Measurements from ENCODE around the gene AK2.
"Not testable (repeated sequence)": the region's sequence is repeated elsewhere in the genome, so short reads cannot be mapped to it uniquely, and the experiment has no call there.

Gene AK2

GRCh38 chr1:33050221-33051076 lies 13.8 kb upstream of the AK2 start:
- in situ Hi-C loops (cut with HindIII; ENCODE audit: low sequenced_read_pairs): no loop called here
- TF ChIP-seq CTCF (IDR thresholded peaks at IDR 0.05; ENCODE audit: low read depth, low read length, missing control alignments): peak; percentile 30
- H3K4me3 ChIP-seq (ENCODE audit: low read depth, low read length): no peak overlapping the region
- DNase-seq (ENCODE audit: low read depth): no peak

- TF ChIP-seq CTCF (IDR thresholded peaks at IDR 0.05; ENCODE audit: low read depth, low read length, missing control alignments): no peak
- in situ Hi-C loops (cut with HindIII; ENCODE audit: low sequenced_read_pairs): no loop called here
- no peak overlapping the region for H3K4me3 ChIP-seq (ENCODE audit: low read depth, low read length)
- DNase-seq (ENCODE audit: low read depth): peak; percentile 88
Observed at GRCh38 chr1:33049371-33049770, 12.7 kb upstream of the AK2 start.

- TF ChIP-seq CTCF (IDR thresholded peaks at IDR 0.05; ENCODE audit: low read depth, low read length, missing control alignments): no peak
- DNase-seq (ENCODE audit: low read depth): no peak
- in situ Hi-C loops (cut with HindIII; ENCODE audit: low sequenced_read_pairs): no loop called here
- H3K4me3 ChIP-seq (ENCODE audit: low read depth, low read length): no peak overlapping the region
Observed at GRCh38 chr1:33048426-33048825, 11.7 kb upstream of the AK2 start.

- H3K4me3 ChIP-seq (ENCODE audit: low read depth, low read length): no peak overlapping the region
- DNase-seq (ENCODE audit: low read depth): no peak
- no peak for TF ChIP-seq CTCF (IDR thresholded peaks at IDR 0.05; ENCODE audit: low read depth, low read length, missing control alignments)
- in situ Hi-C loops (cut with HindIII; ENCODE audit: low sequenced_read_pairs): no loop called here
Observed at GRCh38 chr1:33047839-33048305, 11.2 kb upstream of the AK2 start.

GRCh38 chr1:33047290-33047689 lies 10.6 kb upstream of the AK2 start:
- in situ Hi-C loops (cut with HindIII; ENCODE audit: low sequenced_read_pairs): no loop called here
- H3K4me3 ChIP-seq (ENCODE audit: low read depth, low read length): no peak overlapping the region
- no peak for TF ChIP-seq CTCF (IDR thresholded peaks at IDR 0.05; ENCODE audit: low read depth, low read length, missing control alignments)
- no peak for DNase-seq (ENCODE audit: low read depth)

GRCh38 chr1:33046234-33046633 lies 9.6 kb upstream of the AK2 start:
- DNase-seq (ENCODE audit: low read depth); in situ Hi-C loops (cut with HindIII; ENCODE audit: low sequenced_read_pairs); H3K4me3 ChIP-seq (ENCODE audit: low read depth, low read length): not testable (repeated sequence)

GRCh38 chr1:33045814-33046213 lies 9.1 kb upstream of the AK2 start:
- H3K4me3 ChIP-seq (ENCODE audit: low read depth, low read length): no peak overlapping the region
- DNase-seq (ENCODE audit: low read depth): no peak
- in situ Hi-C loops (cut with HindIII; ENCODE audit: low sequenced_read_pairs): no loop called here
- no peak for TF ChIP-seq CTCF (IDR thresholded peaks at IDR 0.05; ENCODE audit: low read depth, low read length, missing control alignments)

Measured in astrocyte of the cerebellum (primary cell).